Bronchial epithelial cell (primary cell): ENCODE data around the gene FLNA. TPM values are rescaled to one million over a fixed set of nuclear protein-coding genes. Genes with fewer than 3 reads are reported as not detected.

Experiments
- DNase-seq: peaks from one replicate; pipeline ENCODE4 v3.0.0-alpha.2; 2010; ENCODE audit warnings: low read depth
- FAIRE-seq: peaks from 2 replicates; lab custom pipeline; 2011; peaks lifted over from hg19 to GRCh38; lab: Jason Lieb, UNC
- H3K27me3 ChIP-seq: 2 replicates; pipeline ENCODE4 v1.5.1; 2011; ENCODE audit warnings: low read length; ENCODE audit not compliant: control insufficient read depth, insufficient read depth
- H3K36me3 ChIP-seq: 2 replicates; pipeline ENCODE4 v1.5.1; 2011; ENCODE audit warnings: low read length; ENCODE audit not compliant: control insufficient read depth, insufficient read depth
- H3K4me3 ChIP-seq: 2 replicates; pipeline ENCODE4 v1.5.1; 2011; ENCODE audit warnings: mild to moderate bottlenecking, low read depth, low read length, control low read depth
- CTCF ChIP-seq: IDR thresholded peaks from 2 replicates; pipeline ENCODE4 v1.5.1; 2011; ENCODE audit warnings: mild to moderate bottlenecking, moderate library complexity, low read length, control low read depth, inconsistent platforms; ENCODE audit not compliant: insufficient read depth, severe bottlenecking
- total RNA-seq: library from RNA; depleted of rRNA; stranded (reverse); fragments of >200 nt; gene quantifications from 2 replicates; pipeline ENCODE4 v1.2.1, GENCODE V29; 2014

FLNA gene
- total RNA-seq, 1 donor from 2014 or later = 858 TPM

GRCh38 chrX:154378799-154379568, 4.5 kb upstream of the FLNA start, which contains the start of gene EMD:
Gene EMD (plus strand): TSS chrX:154379295. CDS start chrX:154379485, 190 bp downstream.
- peaks cover 4% of the 10 kb centered on the region for H3K36me3 ChIP-seq
- peak; percentile 85 for DNase-seq

GRCh38 chrX:154378059-154378798, 3.8 kb upstream of the FLNA start:
- H3K36me3 ChIP-seq = peaks cover 4% of the 10 kb centered on the region
- peak; percentile 54 for DNase-seq
- TF ChIP-seq CTCF = no peak
- H3K27me3 ChIP-seq = no peaks in the 10 kb centered on the region
- peak overlapping the region; percentile 42 for H3K4me3 ChIP-seq
- FAIRE-seq = no peak

More at GRCh38 chrX:154378799-154379568, 4.5 kb upstream of the FLNA start, which contains the start of gene EMD:
- TF ChIP-seq CTCF = no peak
- Histone ChIP-seq H3K4me3 (peak within 1 kb of the TSS; percentile 68), H3K27me3 (no peaks in the 10 kb centered on the region)
- FAIRE-seq = no peak

GRCh38 chrX:154376774-154377173, 2.3 kb upstream of the FLNA start:
- H3K36me3 ChIP-seq = peaks cover 4% of the 10 kb centered on the region
- H3K27me3 ChIP-seq = no peaks in the 10 kb centered on the region
- FAIRE-seq = no peak
- H3K4me3 ChIP-seq = no peak overlapping the region
- TF ChIP-seq CTCF = no peak
- no peak for DNase-seq

- DNase-seq = no peak
- no peak for TF ChIP-seq CTCF
- H3K27me3 ChIP-seq = no peaks in the 10 kb centered on the region
- FAIRE-seq = no peak
- no peaks in the 10 kb centered on the region for H3K36me3 ChIP-seq
- H3K4me3 ChIP-seq = peak overlapping the region; percentile 36
These were observed 696 bp upstream of the FLNA start for GRCh38 chrX:154375156-154375504.

GRCh38 chrX:154373340-154374306, 811 bp downstream of the FLNA start:
- TF ChIP-seq CTCF = peak; percentile 72
- peak overlapping the region; percentile 46 for H3K4me3 ChIP-seq
- peak; percentile 50 for FAIRE-seq
- H3K36me3 ChIP-seq = no peaks in the 10 kb centered on the region
- DNase-seq = peak; percentile 75
- no peaks in the 10 kb centered on the region for H3K27me3 ChIP-seq
